Measurements from ENCODE around the gene PLA2G12B.
"Not testable (repeated sequence)": the region's sequence is repeated elsewhere in the genome, so short reads cannot be mapped to it uniquely, and the experiment has no call there.

Gene PLA2G12B

DNA sequence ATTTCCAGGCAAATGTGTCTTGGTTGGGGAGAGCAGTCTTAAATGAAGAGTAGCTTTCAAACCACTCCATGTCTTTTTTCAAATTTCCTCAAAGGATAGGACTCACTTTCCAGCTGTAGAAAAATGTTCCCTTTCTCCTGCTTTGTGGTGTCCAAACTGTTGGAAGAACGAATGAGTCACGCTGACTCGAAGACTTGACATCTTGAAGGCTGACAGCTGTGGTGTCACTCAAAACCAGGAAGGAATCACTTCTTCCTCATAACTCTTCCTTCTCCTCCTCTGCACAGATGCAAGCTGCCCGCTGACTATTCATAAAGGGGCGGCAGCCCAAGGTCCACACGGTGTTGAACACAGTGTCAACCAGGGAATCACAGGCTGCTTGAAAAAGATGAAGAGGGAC is 19.2 kb downstream of the PLA2G12B start:
- no peak for DNase-seq (ENCODE audit: low spot score)

DNA sequence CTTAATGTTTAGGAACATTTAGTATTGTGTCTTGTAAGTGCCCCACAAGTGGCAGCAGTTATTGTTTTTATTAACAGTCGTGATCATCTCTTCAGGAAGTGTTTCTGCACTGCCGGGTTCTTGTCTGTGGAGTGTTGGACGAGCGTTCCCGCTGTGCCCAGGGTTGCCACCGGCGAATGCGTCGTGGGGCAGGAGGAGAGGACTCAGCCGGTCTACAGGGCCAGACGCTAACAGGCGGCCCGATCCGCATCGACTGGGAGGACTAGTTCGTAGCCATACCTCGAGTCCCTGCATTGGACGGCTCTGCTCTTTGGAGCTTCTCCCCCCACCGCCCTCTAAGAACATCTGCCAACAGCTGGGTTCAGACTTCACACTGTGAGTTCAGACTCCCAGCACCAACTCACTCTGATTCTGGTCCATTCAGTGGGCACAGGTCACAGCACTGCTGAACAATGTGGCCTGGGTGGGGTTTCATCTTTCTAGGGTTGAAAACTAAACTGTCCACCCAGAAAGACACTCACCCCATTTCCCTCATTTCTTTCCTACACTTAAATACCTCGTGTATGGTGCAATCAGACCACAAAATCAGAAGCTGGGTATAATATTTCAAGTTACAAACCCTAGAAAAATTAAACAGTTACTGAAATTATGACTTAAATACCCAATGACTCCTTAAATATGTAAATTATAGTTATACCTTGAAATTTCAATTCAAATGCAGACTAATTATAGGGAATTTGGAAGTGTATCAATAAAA is 22.2 kb downstream of the PLA2G12B start:
- no peak for DNase-seq (ENCODE audit: low spot score)

DNA sequence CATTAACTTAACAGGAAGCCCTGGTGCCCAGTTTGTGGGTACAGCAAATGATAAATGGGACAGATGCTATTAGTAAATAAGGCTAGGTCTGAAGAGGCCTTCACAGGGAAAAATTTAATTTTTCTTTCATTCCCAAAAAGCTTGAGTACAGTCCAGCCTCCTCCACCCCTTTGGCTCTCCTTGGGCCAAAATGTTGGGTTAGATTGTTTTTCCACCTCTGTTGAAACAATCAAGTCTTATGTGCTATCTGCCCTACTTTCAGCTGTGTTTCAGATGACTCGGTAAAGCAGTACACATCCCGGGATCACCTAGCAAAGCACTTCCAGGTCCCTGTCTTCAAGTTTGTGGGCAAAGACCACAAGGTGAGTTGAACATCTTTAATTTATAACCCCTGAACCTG is 24.3 kb downstream of the PLA2G12B start:
- DNase-seq (ENCODE audit: low spot score): no peak

DNA sequence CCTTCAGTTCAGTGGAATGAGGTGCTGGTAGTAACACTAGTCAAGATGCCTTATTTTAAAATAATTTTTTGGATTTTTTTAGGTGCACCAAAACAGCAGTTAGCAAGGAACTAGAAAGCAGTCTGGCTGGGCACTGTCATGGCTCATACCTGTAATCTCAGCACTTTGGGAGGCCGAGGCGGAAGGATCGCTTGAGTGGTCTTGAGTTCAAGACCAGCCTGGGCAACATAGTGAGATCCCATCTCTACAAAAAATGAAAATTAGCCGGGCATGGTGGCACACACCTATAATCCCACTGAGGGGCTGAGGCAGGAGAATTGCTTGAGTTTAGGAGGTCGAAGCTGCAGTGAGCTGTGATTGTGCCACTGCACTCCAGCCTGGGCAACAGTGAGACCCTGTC is 25.8 kb downstream of the PLA2G12B start:
- DNase-seq (ENCODE audit: low spot score): no peak

DNA sequence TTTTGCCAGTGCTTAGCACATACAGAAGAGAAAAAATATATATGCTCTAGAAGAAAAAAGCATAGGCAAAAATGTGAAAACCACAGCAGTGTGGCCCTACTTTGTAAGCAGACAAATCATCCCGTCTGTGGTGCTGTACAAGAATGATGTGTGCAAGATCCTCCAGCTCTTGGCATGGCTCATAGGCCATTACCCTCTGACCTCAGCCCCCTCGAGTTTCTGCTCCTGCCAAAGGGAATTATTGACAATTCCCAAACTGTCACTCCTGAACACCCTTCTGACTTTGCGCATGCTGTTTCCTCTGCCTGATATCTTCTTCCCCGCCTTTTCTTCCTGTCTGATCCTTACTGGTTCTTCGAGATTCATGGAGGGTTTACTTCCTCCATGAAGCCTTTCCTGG is 27.1 kb downstream of the PLA2G12B start:
- DNase-seq (ENCODE audit: low spot score): no peak

DNA sequence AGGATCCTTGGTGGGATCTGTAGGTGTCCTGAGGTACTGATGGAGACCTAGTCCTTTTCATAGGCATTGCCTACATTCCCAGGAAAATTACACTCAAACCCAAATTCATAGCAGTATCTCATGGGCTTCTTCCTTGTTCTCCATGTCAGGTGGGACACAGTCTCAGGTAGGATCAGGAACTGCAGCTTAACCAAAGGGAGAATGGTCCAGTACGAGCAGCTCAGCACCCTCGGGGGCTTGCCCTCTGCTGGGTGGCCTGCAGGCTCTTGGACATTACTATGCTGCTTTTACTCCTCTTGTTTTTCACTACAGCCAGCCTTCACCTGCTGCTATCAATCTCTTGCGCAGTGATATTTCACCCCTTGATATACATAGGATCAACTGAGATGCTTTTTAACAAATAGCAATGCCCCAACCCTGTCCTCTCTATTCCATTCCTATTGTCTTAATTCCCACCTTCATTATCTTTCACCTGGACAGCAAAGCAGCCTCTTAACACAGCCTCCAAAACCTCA is 28.6 kb downstream of the PLA2G12B start:
- no peak for DNase-seq (ENCODE audit: low spot score)

- DNase-seq (ENCODE audit: low spot score): no peak
These were observed 30.3 kb downstream of the PLA2G12B start for GRCh38 chr10:72924351-72924750.

DNA sequence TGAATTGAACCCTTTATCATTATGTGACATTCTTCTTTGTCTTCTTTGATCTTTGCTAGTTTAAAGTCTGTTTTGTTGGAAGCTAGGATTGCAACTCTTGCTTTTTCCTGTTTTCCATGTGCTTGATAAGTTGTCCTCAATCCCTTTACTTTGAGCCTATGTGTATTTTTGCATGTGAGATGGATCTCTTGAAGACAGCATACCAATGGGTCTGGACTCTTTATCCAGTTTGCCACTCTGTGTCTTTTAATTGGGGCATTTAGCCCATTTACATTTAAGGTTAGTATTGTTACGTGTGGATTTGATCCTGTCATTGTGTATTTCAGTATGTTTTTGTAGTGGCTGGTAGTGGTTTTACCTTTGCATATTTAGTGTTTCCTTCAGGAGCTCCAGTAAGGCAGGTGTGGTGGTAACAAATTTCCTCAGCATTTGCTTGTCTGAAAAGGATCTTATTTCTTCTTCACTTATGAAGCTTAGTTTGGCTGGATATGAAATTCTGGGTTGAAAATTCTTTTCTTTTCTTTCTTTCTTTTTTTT is 33.4 kb downstream of the PLA2G12B start:
- DNase-seq (ENCODE audit: low spot score): not testable (repeated sequence)

DNA sequence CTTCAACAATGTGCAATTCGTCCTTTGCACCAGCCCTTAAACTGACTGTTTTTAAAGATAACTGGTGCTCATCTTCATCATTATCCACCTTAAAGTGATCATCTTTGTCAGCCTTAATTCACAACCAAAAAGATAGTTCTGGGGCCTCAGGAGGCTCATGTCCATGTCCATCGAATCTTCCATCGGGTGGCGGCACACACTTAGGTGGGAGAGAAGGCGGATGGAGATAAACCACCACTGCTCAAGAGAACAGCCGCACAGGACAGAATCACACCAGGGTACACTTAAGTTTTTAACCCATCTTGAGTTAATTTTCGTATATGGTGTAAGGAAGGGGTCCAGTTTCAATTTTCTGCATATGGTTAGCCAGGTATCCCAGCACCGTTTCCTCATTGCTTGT is 36.3 kb downstream of the PLA2G12B start:
- DNase-seq (ENCODE audit: low spot score): no peak

- DNase-seq (ENCODE audit: low spot score): not testable (repeated sequence)
These were observed 36.7 kb downstream of the PLA2G12B start for GRCh38 chr10:72917803-72918332.

DNA sequence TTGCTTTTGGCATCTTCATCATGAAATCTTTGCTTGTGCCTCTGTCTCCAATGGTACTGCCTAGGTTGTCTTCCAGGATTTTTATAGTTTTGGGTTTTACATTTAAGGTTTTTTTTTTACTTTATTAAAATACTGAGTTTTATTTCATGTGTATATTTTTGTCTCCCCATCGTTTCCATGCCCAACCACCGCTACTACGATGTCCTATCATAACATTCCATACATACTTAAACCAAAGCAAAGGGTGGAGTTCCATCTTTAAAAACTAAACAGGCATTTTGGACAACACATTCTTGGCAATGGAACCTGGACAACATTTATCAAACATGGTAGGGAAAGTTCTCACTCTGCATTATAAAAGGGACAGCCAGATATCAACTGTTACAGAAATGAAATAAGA is 37.4 kb downstream of the PLA2G12B start:
- DNase-seq (ENCODE audit: low spot score): not testable (repeated sequence)

DNA sequence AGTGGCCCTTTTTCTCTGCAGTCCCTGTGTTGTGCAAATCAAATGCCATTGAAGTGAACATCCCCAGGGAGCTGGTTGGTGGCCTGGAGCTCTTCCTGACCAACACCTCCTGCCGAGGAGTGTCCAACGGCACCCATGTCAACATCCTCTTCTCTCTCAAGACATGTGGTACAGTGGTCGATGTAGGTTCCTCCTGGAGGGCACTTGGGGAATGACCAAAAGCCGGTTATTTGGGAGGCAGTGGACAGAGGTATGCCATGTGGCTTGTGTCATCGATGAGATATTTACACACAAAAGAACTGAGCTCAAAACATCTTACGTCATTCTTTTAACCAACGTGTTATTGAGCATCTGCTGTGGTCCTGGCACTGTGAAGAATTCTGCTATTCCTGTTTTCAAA is 41.3 kb downstream of the PLA2G12B start:
- DNase-seq (ENCODE audit: low spot score): no peak

GRCh38 chr10:72912736-72913135 is 41.9 kb downstream of the PLA2G12B start:
- no peak for DNase-seq (ENCODE audit: low spot score)

DNA sequence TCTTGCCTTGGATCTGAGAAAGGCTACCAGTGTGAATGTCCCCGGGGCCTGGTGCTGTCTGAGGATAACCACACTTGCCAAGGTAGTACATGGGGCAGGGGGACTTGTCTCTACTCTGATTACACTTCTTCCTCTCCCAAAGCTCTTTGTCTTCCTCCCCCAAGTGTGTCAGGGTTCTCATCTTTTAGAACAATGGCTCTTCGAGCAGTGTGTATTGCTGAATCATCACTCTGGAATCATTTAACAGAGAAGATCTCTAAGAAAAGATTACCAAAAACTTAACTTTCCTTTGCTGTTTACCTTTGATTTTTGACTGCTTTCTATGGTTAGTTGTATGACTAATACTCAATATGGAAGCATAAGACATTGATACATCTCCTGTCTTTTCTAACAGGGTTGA is 42.8 kb downstream of the PLA2G12B start:
- DNase-seq (ENCODE audit: low spot score): no peak

DNA sequence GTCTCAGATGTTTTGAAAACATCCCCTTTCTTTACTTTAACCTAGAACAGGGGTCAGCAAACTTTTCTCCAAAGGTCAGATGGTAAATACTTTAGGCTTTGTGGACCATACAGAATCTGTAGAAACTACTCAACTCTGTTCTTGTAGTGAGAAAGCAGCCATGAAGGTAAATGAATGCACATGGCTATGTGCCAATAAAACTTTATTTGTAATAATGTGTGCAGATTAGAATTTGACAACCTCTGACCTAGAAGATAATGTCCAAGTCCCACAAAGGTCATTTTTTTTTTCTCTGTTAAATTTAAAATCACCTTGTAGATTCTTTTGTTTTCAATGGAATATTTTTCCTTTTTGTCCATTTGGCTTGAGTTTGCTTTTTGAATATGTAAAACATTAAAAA is 43.9 kb downstream of the PLA2G12B start:
- DNase-seq (ENCODE audit: low spot score): no peak

DNA sequence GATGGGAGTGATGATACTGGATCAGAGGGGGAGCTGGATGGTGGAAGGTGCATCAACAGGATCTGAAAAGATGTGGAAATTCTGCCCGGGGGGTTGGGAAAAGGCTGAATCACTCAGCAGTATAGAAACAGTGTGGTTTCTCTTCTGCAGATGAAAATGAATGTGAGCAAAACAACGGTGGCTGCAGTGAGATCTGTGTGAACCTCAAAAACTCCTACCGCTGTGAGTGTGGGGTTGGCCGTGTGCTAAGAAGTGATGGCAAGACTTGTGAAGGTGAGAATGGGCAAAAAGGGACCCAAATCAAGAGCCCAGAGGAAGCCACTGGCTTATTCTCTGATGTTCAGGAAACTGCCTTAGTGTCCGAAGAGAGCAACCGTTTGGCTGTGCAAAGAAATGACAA is 48.2 kb downstream of the PLA2G12B start:
- no peak for DNase-seq (ENCODE audit: low spot score)

DNA sequence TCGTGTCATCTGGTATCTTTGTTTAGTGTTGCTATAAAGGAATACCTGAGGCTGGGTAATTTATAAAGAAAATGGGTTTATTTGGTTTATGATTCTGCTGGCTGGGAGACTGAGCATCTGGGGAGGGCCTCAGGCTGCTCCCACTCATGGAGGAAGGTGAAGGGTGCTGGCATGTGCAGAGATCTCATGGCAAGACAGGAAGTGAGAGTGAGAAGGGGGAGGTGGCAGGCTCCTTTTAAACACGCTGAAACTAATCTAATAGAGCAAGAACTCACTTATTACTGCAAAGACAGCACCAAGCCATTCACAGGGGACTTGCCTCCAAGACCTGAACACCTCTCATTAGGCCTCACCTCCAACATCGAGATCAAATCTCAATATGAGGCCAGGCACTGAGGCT is 49.8 kb downstream of the PLA2G12B start:
- peak; percentile 6 for DNase-seq (ENCODE audit: low spot score)

DNA sequence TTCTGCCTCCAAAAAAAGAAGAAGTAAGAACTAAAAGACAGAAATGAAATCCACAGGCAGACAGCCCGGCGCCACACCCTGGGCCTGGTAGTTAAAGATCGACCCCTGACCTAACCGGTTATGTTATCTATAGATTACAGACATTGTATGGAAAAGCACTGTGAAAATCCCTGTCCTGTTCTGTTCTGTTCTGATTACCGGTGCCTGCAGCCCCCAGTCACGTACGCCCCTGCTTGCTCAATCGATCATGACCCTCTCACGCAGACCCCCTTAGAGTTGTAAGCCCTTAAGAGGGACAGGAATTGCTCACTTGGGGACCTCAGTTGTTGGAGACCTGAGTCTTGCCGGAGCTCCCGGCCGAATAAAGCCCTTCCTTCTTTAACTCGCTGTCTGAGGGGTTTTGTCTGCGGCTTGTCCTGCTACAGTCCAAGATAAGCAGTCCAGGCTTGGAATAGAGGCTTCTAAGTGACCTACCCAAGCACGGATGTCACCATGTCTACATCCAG is 50.6 kb downstream of the PLA2G12B start:
- DNase-seq (ENCODE audit: low spot score): not testable (repeated sequence)

GRCh38 chr10:72899545-72899944 is 55.1 kb downstream of the PLA2G12B start:
- DNase-seq (ENCODE audit: low spot score): no peak

DNA sequence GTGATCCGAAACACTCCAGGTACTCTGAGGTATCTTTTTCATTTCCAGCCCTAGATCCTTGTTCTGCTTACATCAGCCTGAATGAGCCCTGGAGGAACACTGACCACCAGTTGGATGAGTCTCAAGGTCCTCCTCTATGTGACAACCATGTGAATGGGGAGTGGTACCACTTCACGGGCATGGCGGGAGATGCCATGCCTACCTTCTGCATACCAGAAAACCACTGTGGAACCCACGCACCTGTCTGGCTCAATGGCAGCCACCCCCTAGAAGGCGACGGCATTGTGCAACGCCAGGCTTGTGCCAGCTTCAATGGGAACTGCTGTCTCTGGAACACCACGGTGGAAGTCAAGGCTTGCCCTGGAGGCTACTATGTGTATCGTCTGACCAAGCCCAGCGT is 56.0 kb downstream of the PLA2G12B start:
- DNase-seq (ENCODE audit: low spot score): no peak

DNA sequence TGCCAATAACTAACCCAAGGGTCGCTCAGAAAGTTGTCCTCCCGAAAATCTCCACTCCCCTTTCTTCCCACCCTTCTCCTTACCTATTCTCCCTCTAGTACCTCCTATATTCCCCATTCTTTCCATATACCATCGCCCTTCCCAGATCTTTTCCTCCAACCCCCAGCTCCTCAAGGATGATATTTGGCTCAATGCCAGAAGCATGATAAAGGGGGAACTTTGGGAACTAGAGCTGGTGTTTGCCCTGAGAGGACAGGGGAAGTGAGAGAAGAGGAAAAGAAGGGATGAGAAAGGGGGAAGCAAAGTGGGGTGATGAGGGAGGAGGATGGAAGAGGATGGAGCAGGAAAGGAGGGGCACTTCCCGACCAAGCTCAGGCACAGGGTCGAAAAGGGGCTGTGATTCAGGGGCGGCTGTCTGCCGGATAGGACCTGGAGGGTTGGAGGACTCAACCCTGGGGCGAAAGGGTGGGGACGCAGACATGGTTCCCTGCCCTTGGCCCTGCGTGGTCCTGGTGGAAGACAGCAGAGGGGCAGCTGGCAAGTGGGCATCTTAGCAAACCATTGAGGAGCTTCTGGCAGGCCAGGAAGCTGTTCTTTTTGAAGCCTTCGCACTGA is 59.3 kb downstream of the PLA2G12B start:
- DNase-seq (ENCODE audit: low spot score): no peak

- DNase-seq (ENCODE audit: low spot score): no peak
These were observed 61.3 kb downstream of the PLA2G12B start, which contains the start of gene OIT3 for GRCh38 chr10:72893136-72893798. TSS of gene OIT3 (plus strand) at chr10:72893739. CDS start at chr10:72893799, 60 bp downstream.

Measured in germinal center (tissue), 1 donor.